ENCODE data around the gene MAPKAP1.

MAPKAP1 gene

DNA sequence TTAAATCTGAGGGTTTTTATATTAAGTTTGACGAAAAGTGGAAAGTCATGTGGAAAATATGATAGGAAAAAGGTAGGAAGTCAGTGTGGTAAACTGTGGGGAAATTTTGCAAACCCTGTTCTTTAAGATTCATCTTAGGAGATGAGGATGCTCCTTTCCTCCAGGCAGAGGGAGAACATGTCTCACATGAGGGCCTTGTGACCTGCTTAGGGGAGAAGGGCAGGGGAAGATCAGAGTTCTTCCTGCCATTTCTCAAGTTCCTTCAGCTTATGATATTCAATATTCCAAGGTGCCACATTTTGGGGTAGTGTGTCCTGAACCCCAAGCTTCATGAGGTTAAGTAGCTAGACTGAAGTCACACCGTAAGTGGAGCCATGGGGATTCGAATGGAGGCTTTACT, 53.7 kb downstream of the MAPKAP1 start:
- DNase-seq (ENCODE audit: low read depth), result no peak
- TF ChIP-seq, protein P1, sequence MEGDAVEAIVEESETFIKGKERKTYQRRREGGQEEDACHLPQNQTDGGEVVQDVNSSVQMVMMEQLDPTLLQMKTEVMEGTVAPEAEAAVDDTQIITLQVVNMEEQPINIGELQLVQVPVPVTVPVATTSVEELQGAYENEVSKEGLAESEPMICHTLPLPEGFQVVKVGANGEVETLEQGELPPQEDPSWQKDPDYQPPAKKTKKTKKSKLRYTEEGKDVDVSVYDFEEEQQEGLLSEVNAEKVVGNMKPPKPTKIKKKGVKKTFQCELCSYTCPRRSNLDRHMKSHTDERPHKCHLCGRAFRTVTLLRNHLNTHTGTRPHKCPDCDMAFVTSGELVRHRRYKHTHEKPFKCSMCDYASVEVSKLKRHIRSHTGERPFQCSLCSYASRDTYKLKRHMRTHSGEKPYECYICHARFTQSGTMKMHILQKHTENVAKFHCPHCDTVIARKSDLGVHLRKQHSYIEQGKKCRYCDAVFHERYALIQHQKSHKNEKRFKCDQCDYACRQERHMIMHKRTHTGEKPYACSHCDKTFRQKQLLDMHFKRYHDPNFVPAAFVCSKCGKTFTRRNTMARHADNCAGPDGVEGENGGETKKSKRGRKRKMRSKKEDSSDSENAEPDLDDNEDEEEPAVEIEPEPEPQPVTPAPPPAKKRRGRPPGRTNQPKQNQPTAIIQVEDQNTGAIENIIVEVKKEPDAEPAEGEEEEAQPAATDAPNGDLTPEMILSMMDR (IDR thresholded peaks at IDR 0.05; ENCODE audit: low read length, missing control alignments), result no peak
- H3K4me3 ChIP-seq (replicated peaks; ENCODE audit: low read depth, low read length), result no peak overlapping the region

DNA sequence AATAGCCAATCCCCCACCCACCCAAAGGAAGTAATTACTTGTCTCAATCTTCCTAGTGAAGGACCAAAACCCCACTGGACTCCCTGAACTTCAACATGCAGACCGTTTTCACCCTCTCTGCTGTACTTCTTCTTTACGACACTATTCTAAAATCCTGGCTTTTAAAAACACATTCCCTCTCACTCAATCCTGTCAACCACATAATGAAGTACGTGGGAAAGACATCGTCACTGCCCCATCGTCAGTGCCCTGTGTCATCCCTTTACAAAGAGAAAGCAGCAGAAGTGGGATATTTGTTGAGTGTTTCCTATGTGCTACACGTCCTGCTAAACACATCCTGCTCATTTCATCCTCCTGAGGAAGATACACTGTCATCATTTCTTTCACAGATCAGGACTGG, 54.2 kb downstream of the MAPKAP1 start:
- TF ChIP-seq, protein P1 (IDR thresholded peaks at IDR 0.05; ENCODE audit: low read length, missing control alignments), result no peak
- DNase-seq (ENCODE audit: low read depth), result no peak
- no peak overlapping the region for H3K4me3 ChIP-seq (replicated peaks; ENCODE audit: low read depth, low read length)

DNA sequence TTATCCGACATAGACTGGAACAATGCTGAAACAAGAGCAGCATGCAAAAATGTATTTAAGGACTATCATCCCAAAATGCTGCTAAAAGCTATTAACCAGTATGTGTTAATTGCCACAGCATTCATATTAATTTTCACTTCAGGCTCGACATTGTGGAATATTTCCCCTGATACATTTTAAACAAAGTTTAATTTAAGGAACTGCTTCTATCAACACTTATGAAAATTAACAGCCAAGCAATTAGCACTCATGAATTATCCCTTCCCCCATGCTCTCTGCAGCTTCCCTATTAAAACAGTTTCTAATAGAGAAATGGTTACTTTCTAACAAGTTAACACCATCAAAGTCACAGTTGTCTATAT, 54.8 kb downstream of the MAPKAP1 start:
- no peak for DNase-seq (ENCODE audit: low read depth)
- TF ChIP-seq, protein P1 (IDR thresholded peaks at IDR 0.05; ENCODE audit: low read length, missing control alignments), result no peak
- no peak overlapping the region for H3K4me3 ChIP-seq (replicated peaks; ENCODE audit: low read depth, low read length)

DNA sequence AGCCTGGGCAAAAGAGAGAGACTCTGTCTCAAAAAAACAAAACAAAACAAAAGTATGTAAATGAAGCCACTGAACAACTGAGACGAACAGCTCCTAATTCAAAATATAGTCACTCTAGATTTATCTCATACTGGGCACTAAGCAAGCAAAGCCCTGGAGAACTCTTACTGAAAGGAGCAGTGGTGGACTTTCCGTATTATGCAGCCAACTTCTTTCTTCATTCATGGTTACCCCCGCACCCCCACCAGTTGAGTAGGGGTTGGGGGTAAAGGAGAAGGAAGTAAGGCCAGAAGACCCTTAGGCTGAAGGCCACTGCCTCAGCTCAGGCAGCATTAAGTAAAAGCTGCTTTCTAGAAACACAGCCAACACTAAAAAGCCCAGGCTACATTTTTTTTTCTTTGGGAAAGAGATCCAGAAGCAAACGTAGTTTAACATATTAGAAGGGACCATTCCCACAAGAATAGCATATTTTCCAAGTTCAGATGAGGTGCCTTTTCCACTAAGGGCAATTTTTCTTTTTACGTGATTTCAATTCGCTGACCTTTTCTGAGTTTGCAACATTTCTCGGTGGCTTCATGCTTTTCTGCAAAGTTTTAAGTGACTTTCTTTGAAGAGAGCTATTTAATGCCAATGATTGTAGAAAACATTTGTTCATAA, 55.3 kb downstream of the MAPKAP1 start:
- TF ChIP-seq, protein P1 (IDR thresholded peaks at IDR 0.05; ENCODE audit: low read length, missing control alignments), result no peak
- no peak overlapping the region for H3K4me3 ChIP-seq (replicated peaks; ENCODE audit: low read depth, low read length)
- no peak for DNase-seq (ENCODE audit: low read depth)

DNA sequence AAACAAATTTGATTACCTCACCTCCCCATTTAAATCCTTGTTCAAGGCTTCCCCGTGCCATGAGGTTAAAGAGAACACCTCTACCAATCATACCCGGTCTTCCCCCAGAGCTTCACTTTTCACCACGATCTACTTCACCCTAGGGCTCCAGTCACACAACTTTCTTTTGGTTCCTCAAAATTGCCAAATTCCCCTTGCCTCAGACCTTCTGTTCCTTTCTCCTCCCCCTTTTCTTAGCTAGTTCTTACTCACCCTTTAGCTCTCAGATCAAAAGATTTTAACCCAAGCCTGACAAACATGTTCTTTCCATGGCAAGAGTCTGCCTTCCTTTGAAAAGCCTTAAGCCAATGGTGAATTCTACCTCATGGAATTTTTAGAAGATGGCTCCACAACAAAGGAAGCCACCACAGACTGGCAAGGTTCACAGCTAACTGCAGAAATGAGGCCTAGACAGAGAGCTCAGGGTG, 56.7 kb downstream of the MAPKAP1 start:
- TF ChIP-seq, protein P1 (IDR thresholded peaks at IDR 0.05; ENCODE audit: low read length, missing control alignments), result no peak
- no peak overlapping the region for H3K4me3 ChIP-seq (replicated peaks; ENCODE audit: low read depth, low read length)
- DNase-seq (ENCODE audit: low read depth), result peak; percentile 69

DNA sequence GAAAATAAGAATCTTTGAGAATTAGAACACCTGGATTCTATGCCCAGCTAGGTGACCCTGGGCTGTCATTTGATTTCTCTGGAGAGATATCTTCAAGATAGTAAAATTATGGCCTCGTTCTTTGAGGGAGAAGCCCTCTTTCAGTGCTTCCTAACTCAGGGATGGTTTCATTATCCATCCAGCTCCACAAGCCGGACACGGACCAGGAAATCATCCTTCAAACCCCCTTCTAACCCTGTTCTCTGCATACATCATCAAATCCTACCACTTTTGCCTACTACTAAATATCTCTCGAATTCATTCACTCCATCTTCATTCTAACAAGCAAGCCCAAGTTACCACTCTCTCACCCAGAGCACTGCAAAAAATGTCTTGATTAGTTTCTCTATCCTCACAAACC, 57.2 kb downstream of the MAPKAP1 start:
- TF ChIP-seq, protein P1 (IDR thresholded peaks at IDR 0.05; ENCODE audit: low read length, missing control alignments), result no peak

DNA sequence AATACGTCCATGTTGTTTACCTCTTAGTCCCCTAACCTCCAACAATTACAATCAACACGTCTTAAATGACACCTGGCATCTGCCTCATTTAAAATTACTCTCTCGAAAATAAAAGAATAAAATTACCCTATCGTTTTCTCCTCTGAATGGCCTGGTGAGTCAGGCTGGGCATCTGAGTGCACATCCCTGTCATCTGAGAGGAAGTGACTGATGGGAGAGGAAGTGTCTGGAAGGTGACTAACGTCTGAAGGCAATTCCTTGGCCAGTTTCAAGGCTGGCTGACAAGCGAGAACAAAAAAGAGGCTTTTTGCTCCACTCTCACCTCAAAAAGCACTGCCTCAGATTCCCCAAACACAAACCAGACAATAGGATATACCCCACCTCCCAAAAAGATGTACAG, 57.7 kb downstream of the MAPKAP1 start:
- peak; percentile 82 for DNase-seq (ENCODE audit: low read depth)
- no peak overlapping the region for H3K4me3 ChIP-seq (replicated peaks; ENCODE audit: low read depth, low read length)
- TF ChIP-seq, protein P1 (IDR thresholded peaks at IDR 0.05; ENCODE audit: low read length, missing control alignments), result no peak

More for the DNA sequence above, 57.2 kb downstream of the MAPKAP1 start:
- peak overlapping the region; percentile 11 for H3K4me3 ChIP-seq (replicated peaks; ENCODE audit: low read depth, low read length)
- no peak for DNase-seq (ENCODE audit: low read depth)
